Activated CD8-positive, alpha-beta memory T cell treated with anti-CD3 and anti-CD28 coated beads, Interleukin-2, amount 50 U/mL, for 4 hours (primary cell): Measurements from ENCODE around the gene DDRGK1.
"Not testable (repeated sequence)": the region's sequence is repeated elsewhere in the genome, so short reads cannot be mapped to it uniquely, and the experiment has no call there.

Source experiments
- DNase-seq: peaks from one replicate; pipeline ENCODE4 v3.0.0-alpha.2; 2020

The DDRGK1 gene

DNA sequence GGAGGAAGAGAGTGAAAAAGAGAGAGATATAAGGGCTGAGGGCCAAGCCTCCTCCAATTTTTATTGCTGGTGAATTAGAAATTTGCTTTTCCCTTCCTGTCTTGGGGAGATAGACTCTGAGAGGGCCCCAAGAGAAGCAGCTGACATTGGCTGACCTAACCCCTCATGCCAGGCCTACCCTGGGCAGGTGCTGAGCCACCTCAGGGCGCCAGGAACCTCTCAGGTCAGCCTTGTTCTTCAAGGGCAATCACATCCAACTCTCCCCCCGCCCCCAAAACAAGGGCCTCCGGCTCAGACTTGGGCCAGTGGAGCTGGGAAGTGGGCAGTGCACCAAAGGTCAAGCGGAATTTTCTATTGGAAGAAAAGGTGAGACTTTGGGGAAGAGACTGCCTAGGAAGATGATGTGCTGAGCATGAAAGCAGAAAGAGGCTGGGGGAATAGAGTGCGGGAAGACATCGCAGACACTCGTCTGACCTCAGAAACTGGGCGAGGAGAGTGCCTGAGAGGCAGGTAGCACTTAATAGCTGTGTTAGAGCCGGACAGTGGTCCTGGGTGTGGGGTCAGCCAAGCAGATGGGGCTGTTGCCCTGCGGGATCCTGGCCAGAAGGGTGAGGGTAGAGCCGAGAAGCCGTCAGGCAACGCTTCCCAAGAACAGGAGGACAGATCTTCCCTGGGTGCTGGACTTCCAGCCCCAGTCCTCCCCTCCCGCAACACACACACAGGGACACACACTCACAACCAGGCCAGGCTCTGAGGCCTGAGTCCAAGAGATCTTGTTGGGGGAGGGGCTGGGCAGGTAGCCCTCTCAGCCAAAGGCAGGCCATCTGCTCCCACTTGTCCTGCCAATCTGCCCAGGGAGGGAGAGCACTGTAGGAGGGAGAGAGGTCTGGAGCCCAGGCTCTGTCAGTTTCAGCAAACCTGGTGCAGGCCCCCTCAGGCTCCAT is 41.1 kb downstream of the DDRGK1 start:
- no peak for DNase-seq

DNA sequence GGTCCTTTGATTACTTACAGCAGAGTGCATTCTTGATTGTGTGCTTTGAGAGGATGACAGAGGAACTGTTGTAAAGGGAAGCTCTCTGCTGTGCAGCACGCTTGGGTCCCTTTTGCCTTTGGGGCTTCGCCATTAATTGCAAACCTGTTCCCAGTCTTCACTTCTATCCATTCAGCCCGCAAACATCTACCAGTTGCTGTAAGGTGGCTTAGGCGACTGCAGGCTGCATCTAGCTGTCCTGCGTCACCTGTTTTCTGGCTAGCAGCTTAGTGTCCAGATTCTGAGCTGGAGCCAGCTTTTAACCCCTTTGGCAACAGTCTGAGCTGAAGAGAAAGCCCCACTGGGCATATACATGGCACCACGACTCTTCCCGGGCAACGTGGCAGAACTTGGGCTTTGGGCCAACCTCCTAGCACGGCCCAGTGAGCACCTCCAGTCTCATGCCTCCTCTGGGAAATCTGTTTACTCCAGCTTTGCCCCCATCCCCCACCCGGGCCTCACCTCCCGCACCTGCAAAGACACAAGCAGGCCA is 42.3 kb downstream of the DDRGK1 start:
- DNase-seq = no peak

DNA sequence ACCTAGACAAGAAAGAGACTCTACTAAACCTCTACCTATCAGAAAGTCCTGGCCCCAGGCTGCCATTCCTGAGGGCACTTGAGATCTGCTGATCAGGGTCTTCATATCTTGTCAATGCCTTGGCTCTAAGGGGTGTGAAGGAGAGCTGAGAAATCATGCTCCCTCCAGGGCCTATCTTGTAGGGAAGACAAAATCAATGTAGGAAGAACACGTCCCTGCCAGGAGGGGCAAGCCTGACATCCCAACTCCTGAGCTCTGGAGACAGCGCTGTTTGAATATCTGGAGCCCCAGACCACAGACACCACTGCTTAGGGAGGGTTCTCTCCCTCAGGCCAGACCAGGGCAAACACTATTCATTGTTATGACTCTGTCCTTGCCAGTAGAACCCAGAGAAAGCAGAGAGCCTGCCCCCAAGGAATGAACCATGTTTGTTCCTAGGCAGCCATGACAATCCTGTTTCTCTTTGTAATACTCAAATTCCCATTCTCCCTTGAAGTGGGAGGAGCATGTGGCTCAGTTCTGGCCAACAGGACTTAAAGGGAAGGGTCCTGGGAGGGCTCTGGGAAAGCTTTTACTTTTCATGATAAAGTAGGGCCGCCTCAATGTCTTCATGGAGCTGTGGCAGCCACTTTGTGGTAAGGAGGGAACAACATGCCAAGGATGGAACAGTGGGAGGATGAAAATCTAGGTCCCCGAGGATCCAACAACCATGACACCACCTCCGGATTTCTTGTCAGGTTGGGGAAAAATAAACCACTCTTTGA is 43.0 kb downstream of the DDRGK1 start:
- no peak for DNase-seq

DNA sequence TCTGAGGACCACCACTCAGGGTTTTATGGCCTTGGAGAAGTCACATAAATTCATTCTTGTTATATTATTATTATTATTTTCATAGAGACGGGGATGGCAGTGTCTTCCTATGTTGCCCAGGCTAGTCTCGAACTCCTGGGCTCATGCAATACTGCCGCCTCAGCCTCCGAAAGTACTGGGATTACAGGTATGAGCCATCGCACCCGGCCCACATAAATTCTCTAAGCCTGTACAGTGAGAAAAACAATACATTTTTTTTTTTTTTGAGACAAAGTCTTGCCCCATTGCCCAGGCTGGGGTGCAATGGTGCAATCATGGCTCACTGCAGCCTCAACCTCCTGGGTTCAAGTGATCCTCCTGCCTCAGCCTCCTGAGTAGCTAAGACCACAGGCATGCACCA is 44.1 kb downstream of the DDRGK1 start:
- no peak for DNase-seq

DNA sequence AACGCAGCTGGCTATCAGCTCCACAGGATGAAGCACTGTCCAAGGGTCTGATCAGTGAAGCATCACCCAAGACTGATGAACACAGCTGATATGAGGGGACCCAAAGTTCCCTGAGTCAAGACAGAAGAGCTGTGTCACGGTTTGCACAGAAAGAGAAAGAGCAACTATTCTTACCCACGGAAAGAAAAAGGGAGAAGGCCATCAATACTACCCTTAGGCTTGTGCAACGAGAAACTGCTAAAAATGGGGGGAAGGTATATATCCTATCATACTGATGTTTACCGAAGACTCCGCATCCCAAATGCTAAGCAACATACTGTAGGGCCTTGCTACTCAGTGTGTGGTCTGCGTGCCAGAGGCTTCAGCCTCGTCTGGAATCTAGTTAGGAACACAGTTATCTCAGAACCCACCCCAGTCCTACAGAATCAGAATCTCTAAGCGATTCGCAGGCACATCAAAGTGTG is 45.5 kb downstream of the DDRGK1 start:
- no peak for DNase-seq

DNA sequence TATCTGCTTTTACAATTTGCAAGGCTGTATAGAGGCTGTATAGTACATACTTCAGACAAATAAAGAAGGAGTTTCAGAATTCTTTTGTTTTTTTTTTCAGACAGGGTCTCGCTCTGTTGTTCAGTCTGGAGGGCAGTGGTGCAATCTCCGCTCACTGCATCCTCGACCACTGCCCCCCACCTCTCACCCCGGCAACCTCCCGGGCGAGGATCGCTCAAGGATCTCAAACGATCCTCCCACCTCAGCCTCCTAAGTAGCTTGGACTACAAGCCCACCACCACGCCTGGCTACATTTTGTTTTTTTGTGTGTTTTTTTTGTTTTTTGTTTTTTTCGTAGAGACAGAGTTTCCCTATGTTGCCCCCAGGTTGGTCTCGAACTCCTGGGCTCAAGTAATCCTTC is 46.7 kb downstream of the DDRGK1 start:
- DNase-seq = no peak

DNA sequence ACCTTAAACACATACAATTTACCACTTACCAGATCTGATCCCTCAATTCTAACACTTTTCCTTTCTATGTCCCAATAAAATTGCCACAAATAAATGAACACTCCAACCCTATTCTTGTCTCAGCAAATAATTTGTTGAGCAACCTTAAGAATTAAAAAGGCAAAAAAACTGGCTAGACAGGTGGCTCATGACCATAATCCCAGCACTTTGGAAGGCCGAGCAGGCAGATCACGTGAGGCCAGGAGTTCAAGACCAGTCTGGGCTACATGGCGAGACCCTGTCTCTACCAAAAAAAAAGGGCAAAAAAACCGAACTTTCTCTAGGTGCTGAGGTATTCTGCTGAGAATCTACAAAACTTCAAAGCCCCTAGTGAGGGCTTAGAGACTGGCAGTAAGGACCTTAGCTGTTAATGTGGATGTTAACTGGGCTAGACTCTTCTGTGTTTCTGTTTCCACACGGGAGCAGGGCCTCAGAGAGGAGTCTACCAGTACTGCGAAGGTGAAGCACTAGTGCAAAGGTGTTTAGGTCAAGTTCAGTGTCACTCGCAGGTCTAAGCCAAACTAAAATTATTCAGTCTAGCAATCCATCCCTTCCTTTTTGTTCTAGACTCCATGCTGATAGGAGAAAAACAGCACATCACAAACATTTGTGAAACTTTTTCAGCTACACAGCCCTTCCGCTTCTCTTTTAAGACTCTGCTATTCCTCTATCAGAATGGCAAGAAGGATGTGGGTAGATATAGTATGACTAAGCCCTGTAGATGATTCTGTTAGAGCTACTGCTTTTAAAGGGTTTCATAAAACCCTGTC is 47.5 kb downstream of the DDRGK1 start:
- DNase-seq = no peak

DNA sequence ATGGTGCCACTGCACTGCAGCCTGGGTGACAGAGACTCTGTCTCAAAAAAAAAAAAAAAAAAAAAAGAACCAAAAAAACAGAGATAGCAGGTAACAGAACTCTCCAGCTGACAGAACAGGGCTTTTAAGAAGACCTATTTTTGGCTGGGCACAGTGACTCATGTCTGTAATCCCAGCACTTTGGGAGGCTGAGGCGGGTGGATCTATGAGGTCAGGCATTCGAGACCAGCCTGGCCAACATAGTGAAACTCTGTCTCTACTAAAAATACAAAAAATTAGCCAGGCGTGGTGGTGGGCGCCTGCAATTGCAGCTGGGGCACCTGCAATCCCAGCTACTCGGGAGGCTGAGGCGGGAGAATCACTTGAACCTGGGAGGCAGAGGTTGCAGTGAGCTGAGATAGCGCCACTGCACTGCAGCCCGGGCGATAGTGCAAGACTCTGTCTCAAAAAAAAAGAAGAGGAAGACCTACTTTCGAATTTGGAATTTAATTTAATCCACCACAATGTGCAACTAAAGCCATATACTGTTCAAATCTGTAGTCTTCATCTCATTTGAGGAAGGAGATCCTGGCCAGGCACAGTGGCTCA is 52.3 kb downstream of the DDRGK1 start:
- not testable (repeated sequence) for DNase-seq

DNA sequence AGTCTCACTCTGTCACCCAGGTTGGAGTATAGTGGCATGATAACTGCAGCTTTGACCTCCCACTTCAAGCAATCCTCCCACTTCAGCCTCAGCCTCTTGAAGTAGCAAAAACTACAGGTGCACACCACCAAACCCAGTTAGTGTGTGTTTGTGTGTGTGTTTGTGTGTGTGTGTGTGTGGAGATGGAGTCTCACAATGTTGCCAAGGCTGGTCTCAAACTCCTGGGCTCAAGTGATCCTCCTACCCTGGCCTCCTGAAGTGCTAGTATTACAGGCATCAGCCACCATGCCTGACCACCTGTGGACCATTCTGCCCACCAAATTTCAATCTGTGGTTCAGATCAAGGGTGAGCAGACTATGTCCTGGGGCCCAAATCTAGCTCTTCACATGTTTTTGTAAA is 53.6 kb downstream of the DDRGK1 start:
- no peak for DNase-seq

DNA sequence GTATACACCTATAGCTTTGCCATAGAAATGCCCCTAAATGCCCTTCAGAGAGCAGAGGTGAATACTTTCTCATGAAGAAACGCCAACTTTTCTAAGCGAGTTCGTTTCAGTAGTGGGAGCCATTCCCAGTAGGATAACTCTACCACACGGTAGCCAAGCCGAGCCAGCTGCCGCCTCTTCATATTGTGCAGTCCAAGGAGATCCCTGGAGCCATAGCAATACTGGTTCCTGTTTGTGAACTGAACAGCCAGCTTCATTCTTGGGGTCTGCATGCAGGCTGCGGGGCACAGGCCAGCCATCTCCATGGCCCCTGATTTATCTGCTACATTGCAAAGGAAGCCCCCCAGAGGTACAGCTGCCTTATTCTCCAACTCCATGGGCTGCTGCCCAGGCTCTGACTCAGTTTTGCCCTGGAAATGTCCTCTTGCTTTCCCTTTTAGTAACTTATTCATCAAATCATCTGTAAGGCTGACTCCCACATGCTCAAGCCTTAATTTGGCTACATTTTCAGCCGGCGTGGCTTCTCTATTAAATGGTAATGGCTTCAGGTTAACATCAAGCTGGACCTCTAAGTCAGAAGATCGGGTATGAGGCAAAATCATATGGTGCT is 57.6 kb downstream of the DDRGK1 start:
- no peak for DNase-seq

DNA sequence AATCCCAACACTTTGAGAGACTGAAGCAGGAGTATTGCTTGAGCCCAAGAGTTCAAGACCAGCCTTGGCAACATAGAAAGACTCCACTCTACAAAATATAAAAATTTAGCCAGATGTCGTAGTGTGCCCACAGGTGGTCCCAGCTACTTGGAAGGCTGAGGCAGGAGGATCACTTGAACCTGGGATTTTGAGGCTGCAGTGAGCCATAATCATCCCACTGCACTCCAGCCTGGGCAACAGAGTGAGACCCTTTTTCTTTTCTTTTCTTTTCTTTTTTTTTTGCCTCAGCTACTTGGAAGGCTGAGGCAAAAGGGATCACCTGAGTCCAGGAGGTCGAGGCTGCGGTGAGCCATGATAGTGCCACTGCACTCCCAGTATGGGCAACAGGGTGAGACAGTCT is 62.7 kb downstream of the DDRGK1 start:
- no peak for DNase-seq
